HFF-Myc (cell line): ENCODE results near the gene RFNG.

Source experiments
- DNase-seq: peaks from one replicate; pipeline ENCODE4 v3.0.0-alpha.2; 2011; ENCODE audit warnings: low read depth; ENCODE audit errors: extremely low read depth
- H3K4me3 ChIP-seq: replicated peaks from 2 replicates; pipeline ENCODE4 v1.5.1; 2011; ENCODE audit warnings: low read depth, mild to moderate bottlenecking, control low read depth, low read length
- TF ChIP-seq, protein P1 (sequence below): IDR thresholded peaks from 2 replicates; pipeline ENCODE4 v1.5.1; 2012; ENCODE audit warnings: mild to moderate bottlenecking, low read depth, low read length, control low read depth; ENCODE audit errors: missing control alignments

Gene RFNG

DNA sequence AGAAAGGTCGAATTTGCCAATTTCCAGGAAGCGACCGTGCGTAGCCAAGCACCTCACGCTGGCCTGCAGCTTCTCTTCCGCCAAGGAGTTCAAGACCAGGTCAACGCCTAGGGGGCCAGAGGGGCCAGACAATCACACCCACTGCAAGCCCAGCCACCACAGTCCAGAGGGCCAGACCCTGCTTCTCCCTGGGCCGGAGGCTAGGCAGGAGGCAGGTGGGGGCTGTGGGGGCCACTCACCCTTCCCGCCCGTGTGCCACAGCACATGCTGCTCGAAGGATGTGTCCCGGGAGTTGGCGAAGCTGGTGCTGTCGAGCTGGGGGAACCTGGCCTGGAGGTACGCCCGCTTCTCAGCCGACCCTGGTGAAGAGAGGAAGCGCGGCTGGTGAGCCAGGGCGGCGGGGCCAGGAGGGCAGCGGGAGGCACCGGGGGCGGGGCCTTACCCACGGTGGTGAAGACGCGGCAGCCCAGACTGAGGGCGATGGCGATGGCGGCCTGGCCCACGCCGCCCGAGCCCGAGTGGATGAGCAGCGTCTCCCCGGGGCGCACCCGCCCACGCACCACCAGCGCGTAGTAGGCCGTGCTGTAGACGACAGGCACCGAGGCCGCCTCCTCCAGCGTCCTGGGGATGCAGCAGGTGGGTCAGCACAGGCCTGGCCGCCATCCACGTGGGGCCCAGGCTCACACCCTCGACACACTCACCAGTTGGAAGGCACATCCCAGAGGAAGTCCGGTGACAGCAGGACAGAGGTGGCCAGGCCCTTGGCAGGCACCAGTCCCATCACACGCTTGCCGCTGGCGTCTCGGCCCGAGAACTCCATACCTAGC is 32.1 kb upstream of the RFNG start:
- TF ChIP-seq, protein P1, sequence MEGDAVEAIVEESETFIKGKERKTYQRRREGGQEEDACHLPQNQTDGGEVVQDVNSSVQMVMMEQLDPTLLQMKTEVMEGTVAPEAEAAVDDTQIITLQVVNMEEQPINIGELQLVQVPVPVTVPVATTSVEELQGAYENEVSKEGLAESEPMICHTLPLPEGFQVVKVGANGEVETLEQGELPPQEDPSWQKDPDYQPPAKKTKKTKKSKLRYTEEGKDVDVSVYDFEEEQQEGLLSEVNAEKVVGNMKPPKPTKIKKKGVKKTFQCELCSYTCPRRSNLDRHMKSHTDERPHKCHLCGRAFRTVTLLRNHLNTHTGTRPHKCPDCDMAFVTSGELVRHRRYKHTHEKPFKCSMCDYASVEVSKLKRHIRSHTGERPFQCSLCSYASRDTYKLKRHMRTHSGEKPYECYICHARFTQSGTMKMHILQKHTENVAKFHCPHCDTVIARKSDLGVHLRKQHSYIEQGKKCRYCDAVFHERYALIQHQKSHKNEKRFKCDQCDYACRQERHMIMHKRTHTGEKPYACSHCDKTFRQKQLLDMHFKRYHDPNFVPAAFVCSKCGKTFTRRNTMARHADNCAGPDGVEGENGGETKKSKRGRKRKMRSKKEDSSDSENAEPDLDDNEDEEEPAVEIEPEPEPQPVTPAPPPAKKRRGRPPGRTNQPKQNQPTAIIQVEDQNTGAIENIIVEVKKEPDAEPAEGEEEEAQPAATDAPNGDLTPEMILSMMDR: no peak
- no peak for DNase-seq
- no peak overlapping the region for H3K4me3 ChIP-seq

DNA sequence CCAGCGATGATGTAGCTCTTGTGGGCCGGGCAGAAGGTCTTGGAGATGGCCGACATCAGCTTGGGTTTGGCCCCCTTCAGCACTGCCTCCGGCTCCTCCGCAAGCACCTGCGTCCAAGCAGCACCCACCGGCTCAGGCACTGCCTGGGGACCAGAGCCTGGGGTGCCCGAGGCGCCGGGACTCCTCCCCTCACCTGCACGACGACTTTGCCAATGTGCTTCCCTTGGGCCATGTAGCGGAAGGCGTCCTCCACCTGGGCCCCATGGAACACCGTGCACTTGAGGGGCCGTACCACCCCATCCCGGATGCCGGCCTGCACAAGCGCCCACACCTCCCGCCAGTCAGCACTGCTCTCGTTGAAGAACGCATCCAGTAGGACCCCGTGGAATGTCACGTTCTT is 31.4 kb upstream of the RFNG start:
- no peak overlapping the region for H3K4me3 ChIP-seq
- DNase-seq: no peak
- TF ChIP-seq, protein P1: no peak

DNA sequence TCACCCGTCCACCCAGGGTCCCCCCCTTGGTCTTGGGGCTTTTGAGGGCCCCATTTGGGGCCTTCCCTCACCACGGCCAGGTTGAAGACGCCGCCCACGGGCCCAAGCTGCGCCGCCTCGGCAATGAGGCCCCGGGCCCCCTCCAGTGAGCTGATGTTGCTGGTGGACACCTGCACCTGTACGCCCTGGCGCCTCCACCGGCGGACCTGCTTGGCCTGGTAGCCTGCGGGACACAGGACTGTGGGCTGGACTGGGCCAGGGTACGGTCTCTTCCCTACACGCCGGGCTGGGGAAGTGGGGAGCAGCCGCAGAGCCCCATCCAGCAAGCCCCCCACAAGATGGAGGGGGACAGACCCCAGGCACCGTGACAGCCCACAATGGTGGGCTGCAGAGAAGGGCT is 30.8 kb upstream of the RFNG start:
- no peak overlapping the region for H3K4me3 ChIP-seq
- TF ChIP-seq, protein P1: no peak
- DNase-seq: no peak

DNA sequence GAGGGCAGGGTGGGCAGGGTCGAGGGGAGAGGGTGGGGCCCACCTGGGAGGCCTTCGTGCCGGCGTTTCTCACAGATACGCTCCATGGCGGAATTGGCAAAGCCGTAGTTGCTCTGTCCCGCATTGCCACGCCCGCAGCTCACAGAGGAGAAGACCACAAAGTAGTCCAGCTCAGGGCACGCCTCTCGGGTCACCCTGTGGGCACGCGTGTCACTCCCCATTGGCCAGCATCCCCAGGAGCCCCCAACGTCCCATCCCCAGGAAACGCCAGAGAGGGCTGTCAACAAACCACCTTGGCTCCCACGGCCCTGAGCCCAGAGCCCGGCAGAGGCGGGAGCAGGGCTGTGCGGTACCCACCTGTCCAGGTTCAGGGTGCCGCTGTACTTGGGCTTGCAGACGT is 30.4 kb upstream of the RFNG start:
- TF ChIP-seq, protein P1: no peak
- no peak overlapping the region for H3K4me3 ChIP-seq
- DNase-seq: no peak

DNA sequence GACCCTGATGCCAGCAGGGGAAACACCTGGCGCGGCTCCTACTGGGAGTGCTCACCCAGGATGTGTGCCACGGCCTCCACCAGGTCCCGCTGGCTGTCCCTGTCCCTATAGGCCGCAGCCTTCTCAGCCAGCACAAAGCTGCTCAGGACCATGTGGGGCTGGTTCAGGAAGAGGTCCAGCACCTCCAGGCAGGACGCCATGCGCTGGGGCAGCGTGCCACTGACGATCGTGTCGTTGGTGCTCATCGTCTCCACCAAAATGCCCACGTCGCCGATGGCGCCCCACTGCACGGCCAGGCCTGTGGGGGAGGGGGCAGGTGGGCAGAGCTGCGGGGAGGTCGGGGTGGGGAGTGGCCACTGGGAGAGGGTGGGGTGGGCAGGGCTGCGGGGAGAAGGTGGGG is 29.9 kb upstream of the RFNG start:
- DNase-seq: no peak
- TF ChIP-seq, protein P1: no peak
- H3K4me3 ChIP-seq: no peak overlapping the region

DNA sequence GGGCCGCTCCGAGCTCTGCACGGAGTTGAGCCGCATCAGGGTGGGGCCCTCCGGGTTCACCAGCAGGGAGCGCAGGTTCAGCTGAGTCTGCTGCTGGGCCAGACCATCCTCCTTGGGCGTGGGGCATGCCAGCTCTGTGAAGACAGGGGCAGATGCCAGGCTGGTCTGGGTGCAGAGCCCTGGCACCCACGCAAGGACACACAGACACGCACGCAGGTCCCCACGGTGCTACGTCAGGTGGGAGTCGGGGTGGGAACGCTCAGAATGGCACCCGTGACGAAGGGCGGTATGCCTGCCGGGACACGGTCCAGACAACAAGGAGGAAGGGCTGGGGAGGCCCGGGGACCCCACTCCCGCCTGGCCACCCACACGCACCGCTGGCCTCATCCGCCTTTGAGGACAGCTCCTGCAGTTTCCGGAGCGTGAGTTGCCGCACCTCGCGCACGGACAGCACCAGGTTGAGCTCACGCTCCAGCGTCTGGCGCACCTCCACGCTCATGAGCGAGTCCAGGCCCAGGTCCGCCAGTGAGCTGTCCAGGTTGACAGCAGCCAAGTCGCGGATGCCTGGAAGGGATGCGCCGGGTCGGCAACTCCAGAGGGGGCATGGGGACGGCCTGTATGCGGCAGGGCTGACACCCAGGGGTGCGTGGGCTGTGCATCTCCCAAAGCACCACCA is 29.3 kb upstream of the RFNG start:
- no peak for DNase-seq
- no peak overlapping the region for H3K4me3 ChIP-seq
- TF ChIP-seq, protein P1: no peak
